LNCaP clone FGC (cell line): ENCODE data around the gene FNDC3A.
"Not testable (repeated sequence)": the region's sequence is repeated elsewhere in the genome, so short reads cannot be mapped to it uniquely, and the experiment has no call there.

Experiments
- DNase-seq: peaks from one replicate; pipeline ENCODE4 v3.0.0-alpha.2; 2011; ENCODE audit warnings: low read depth
- H3K4me3 ChIP-seq: 2 replicates; pipeline ENCODE4 v1.5.1; 2011; ENCODE audit warnings: mild to moderate bottlenecking, low read depth, low read length, control low read depth
- TF ChIP-seq, protein P1 (sequence below): IDR thresholded peaks from 2 replicates; pipeline ENCODE4 v1.5.1; 2012; ENCODE audit warnings: mild to moderate bottlenecking; ENCODE audit not compliant: control insufficient read depth, insufficient read depth; ENCODE audit errors: extremely low read depth

Gene FNDC3A

GRCh38 chr13:49062297-49062896, 86.7 kb downstream of the FNDC3A start:
- DNase-seq = no peak
- TF ChIP-seq, protein P1, sequence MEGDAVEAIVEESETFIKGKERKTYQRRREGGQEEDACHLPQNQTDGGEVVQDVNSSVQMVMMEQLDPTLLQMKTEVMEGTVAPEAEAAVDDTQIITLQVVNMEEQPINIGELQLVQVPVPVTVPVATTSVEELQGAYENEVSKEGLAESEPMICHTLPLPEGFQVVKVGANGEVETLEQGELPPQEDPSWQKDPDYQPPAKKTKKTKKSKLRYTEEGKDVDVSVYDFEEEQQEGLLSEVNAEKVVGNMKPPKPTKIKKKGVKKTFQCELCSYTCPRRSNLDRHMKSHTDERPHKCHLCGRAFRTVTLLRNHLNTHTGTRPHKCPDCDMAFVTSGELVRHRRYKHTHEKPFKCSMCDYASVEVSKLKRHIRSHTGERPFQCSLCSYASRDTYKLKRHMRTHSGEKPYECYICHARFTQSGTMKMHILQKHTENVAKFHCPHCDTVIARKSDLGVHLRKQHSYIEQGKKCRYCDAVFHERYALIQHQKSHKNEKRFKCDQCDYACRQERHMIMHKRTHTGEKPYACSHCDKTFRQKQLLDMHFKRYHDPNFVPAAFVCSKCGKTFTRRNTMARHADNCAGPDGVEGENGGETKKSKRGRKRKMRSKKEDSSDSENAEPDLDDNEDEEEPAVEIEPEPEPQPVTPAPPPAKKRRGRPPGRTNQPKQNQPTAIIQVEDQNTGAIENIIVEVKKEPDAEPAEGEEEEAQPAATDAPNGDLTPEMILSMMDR = no peak
- H3K4me3 ChIP-seq = no peak overlapping the region

DNA sequence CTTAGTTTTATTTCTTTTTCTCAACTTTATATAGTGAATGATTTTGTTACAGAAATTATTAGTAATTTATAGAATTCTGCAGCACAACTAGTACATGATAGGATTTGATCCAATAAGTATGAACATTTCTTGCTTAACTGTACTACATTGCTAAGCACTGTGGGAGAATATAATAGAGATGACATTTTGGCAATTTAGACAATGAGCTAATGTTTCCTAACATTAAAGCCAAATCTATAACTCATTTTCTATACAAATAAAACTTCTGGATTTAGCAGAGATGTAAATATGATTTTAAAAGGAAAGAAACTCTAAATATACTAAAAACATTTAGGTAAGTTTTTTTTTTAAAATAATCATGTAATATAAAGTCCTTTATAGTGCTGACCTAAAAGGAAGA, 87.3 kb downstream of the FNDC3A start:
- TF ChIP-seq, protein P1 = no peak
- no peak overlapping the region for H3K4me3 ChIP-seq
- DNase-seq = no peak

DNA sequence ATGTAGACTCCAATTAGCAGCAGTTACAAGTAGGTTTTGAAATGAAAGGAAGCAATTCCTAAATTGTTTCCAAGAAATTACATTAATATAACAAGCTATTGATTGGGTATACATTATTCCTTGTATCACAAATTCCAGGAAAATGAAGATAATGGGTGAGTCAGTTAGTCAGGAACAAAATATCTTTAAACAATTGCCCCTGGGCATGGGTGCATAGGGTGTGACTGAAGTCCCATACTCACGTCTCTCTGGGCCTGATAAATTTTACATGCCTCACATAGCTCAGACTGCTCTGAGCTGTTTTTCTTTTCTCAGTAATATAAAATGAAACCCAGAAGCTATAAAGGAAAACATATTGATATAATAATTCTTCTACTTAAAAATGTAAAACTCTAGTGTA, 87.8 kb downstream of the FNDC3A start:
- no peak overlapping the region for H3K4me3 ChIP-seq
- TF ChIP-seq, protein P1 = no peak
- no peak for DNase-seq

- H3K4me3 ChIP-seq = no peak overlapping the region
- DNase-seq = no peak
- TF ChIP-seq, protein P1 = no peak
Observed at GRCh38 chr13:49064476-49064875, 88.8 kb downstream of the FNDC3A start.

GRCh38 chr13:49066856-49067255, 91.1 kb downstream of the FNDC3A start:
- TF ChIP-seq, protein P1 = no peak
- no peak for DNase-seq
- no peak overlapping the region for H3K4me3 ChIP-seq

GRCh38 chr13:49068498-49068897, 92.8 kb downstream of the FNDC3A start:
- not testable (repeated sequence) for H3K4me3 ChIP-seq, DNase-seq

DNA sequence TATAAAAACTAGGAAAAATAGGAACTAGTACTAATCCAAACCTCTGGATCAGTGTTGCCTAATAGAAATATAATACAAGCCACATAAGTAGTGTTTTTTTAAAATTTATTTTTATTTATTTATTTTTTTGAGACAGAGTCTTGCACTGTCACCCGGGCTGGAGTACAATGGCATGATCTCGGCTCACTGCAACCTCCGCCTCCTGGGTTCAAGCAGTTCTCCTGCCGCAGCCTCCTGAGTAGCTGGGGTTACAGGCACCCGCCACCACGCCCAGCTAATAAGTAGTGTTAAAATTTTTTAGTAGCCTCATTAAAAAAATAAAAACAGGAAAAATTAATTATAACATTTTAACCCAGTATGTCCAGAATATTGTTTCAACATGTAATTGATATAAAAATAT, 94.3 kb downstream of the FNDC3A start:
- H3K4me3 ChIP-seq, DNase-seq: not testable (repeated sequence)

DNA sequence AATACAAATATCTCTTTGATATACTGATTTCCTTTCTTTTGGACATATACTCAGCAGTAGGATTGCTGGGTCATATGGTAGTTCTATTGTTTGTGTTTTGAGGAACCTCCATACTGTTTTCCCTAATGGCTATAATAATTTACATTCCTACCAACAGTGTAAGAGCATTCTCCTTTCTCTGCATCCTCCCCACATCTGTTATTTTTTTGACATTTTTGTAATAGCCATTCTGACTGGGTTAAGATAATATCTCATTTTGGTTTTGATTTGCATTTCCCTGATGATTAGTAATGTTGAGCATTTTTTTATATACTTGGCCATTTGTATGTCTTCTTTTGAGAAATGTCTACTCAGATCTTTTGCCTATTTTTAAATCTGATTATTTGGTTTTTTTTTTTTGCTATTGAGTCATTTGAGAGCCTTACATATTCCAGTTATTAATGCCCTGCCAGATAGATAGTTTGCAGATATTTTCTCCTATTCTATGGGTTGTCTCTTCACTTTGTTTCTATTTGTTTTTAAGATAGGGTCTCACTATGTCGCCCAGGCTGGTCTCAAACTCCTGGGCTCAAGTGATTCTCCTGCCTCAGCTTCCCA, 95.7 kb downstream of the FNDC3A start:
- DNase-seq = no peak
- TF ChIP-seq, protein P1 = no peak
- H3K4me3 ChIP-seq = no peak overlapping the region
